Colonic mucosa (tissue), 4 donors: ENCODE data around the gene IDUA. TPM values are rescaled to one million over a fixed set of nuclear protein-coding genes. Genes with fewer than 3 reads are reported as not detected.

Source experiments
- DNase-seq: peaks from one replicate; pipeline ENCODE4 v3.0.0-alpha.2; 2020
- H3K27ac ChIP-seq: fragments of 200-600 bp; one replicate; pipeline ENCODE4 v1.8.0; 2021
- H3K27me3 ChIP-seq: fragments of 200-600 bp; one replicate; pipeline ENCODE4 v1.8.0; 2021
- H3K36me3 ChIP-seq: fragments of 200-600 bp; one replicate; pipeline ENCODE4 v1.8.0; 2021
- H3K4me1 ChIP-seq: fragments of 200-600 bp; one replicate; pipeline ENCODE4 v1.8.0; 2021; ENCODE audit warnings: mild to moderate bottlenecking
- H3K4me3 ChIP-seq: fragments of 200-600 bp; one replicate; pipeline ENCODE4 v1.8.0; 2021
- H3K9ac ChIP-seq, 2 donors: one replicate each; pipeline ENCODE4 v1.7.0; 2013; ENCODE audit warnings: control low read depth in 2 of 2, low read depth in 2 of 2, low read length in 2 of 2
- H3K9me3 ChIP-seq: fragments of 200-600 bp; one replicate; pipeline ENCODE4 v1.8.0; 2021
- CTCF ChIP-seq: fragments of 200-600 bp; IDR thresholded peaks from one replicate; pipeline ENCODE4 v1.8.0; 2022; ENCODE audit warnings: antibody characterized with exemption, mild to moderate bottlenecking
- intact Hi-C: fragments of 100-400 bp; cut with DNase I; formaldehyde crosslinking; loops from one replicate; pipeline ENCODE4 v1.14.1; 2022
- total RNA-seq, 2 donors: library from RNA; stranded (reverse); fragmentation: NEBNext Ultra II Directional in 1 of 2; extraction: Animal tissue kit (Norgen Biotek cat#: 25700) in 1 of 2; gene quantifications; one replicate each; pipeline ENCODE4 v1.2.1, GENCODE V29; 2021
- donor health status: healthy.
- donor health status: DM: no; HTN: no; CAD: no.
- donor health status: DM: no; HTN: no; CAD: no.

Gene IDUA
- total RNA-seq, 2 donors from 2014 or later = 18.8 to 22.4 TPM

GRCh38 chr4:1003271-1004070 is 16.6 kb downstream of the IDUA start:
- Histone ChIP-seq H3K9me3 (no peaks in the 10 kb centered on the region), H3K27me3 (peaks cover 63% of the 10 kb centered on the region), H3K36me3 (no peaks in the 10 kb centered on the region), H3K9ac (no peak overlapping the region), H3K4me1 (peaks cover 10% of the 10 kb centered on the region), H3K27ac (no peak overlapping the region), H3K4me3 (no peak overlapping the region)
- intact Hi-C loops = no loop called here
- no peak for TF ChIP-seq CTCF
- no peak for DNase-seq

- peaks cover 62% of the 10 kb centered on the region for H3K27me3 ChIP-seq
- H3K9ac ChIP-seq = no peak overlapping the region
- intact Hi-C loops = no loop called here
- no peak overlapping the region for H3K4me3 ChIP-seq
- TF ChIP-seq CTCF = no peak
- no peak overlapping the region for H3K27ac ChIP-seq
- DNase-seq = no peak
- H3K36me3 ChIP-seq = no peaks in the 10 kb centered on the region
- H3K4me1 ChIP-seq = peaks cover 10% of the 10 kb centered on the region
- H3K9me3 ChIP-seq = no peaks in the 10 kb centered on the region
Measured at GRCh38 chr4:1004071-1004418, 17.2 kb downstream of the IDUA start.

GRCh38 chr4:1004557-1005485 is 18.0 kb downstream of the IDUA start:
- no peaks in the 10 kb centered on the region for H3K36me3 ChIP-seq
- H3K27ac ChIP-seq = no peak overlapping the region
- no peak for DNase-seq
- no peak overlapping the region for H3K9ac ChIP-seq
- H3K4me1 ChIP-seq = peaks cover 10% of the 10 kb centered on the region
- intact Hi-C loops = no loop called here
- no peak for TF ChIP-seq CTCF
- no peaks in the 10 kb centered on the region for H3K9me3 ChIP-seq
- H3K4me3 ChIP-seq = no peak overlapping the region
- peaks cover 62% of the 10 kb centered on the region for H3K27me3 ChIP-seq

- no peak overlapping the region for H3K27ac ChIP-seq
- DNase-seq = no peak
- TF ChIP-seq CTCF = no peak
- no peaks in the 10 kb centered on the region for H3K36me3 ChIP-seq
- H3K9me3 ChIP-seq = no peaks in the 10 kb centered on the region
- H3K4me1 ChIP-seq = peaks cover 17% of the 10 kb centered on the region
- no peak overlapping the region for H3K4me3 ChIP-seq
- H3K27me3 ChIP-seq = peaks cover 42% of the 10 kb centered on the region
- intact Hi-C loops = no loop called here
- no peak overlapping the region for H3K9ac ChIP-seq
Measured at GRCh38 chr4:1006856-1007255, 20.0 kb downstream of the IDUA start.

DNA sequence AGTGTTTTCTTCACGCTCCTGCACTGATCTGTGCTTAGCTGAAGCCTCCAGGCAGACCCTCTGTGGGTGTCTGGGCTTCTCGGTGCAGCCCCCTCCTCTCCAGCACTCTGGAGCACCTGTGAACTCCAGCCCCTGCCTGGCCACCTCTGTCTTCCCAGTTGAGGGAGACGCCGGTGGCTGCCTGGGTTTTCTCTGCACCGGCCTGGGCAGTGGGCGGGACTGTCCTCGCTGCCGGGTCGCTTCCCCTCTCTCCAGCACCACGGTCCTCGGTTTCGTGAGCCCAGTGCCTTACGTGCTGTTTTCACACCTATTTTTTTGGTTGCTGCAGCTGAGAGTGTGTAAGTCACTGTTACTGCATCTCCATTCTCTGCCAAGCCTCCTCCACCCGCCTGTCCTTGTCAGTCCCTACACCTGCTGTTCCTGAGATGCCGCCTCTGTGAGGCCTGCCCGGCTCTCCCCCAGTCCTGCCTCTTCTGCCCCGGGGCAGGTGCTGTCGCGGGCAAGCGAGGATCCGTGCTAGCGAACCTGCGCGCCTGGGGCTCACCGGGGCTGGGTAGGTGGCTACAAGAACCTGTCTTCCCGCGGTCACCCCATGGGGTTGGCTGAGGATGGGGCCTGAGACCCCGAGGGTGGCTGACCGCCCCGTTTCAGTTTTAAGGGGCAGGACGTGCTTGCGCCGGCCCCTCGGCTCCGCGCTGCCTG is 22.1 kb downstream of the IDUA start:
- peak; percentile 48 for DNase-seq
- Histone ChIP-seq H3K36me3 (no peaks in the 10 kb centered on the region), H3K27me3 (peaks cover 21% of the 10 kb centered on the region), H3K9ac (peak overlapping the region; percentile 38 to 84), H3K4me3 (peak overlapping the region; percentile 59), H3K27ac (no peak overlapping the region), H3K9me3 (no peaks in the 10 kb centered on the region), H3K4me1 (peaks cover 7% of the 10 kb centered on the region)
- TF ChIP-seq CTCF = no peak
- intact Hi-C loops = no loop called here
